ACC112 (cell line): ENCODE data around the gene EBF4.

Source experiments
- H2AFZ ChIP-seq: fragments of 200-600 bp; sonication (generic); one replicate; pipeline ENCODE4 v1.6.0; 2017; ENCODE audit warnings: antibody characterized with exemption, low read length; ENCODE audit not compliant: unreplicated experiment
- H3K27ac ChIP-seq: fragments of 200-600 bp; sonication (generic); 2 replicates; pipeline ENCODE4 v1.5.1; 2014; ENCODE audit warnings: low read depth, mild to moderate bottlenecking, antibody characterized with exemption, low read length, moderate library complexity
- H3K27me3 ChIP-seq: fragments of 200-600 bp; sonication (generic); 2 replicates; pipeline ENCODE4 v1.6.1; 2014; ENCODE audit warnings: mild to moderate bottlenecking, antibody characterized with exemption, low read length, moderate library complexity, mixed read lengths; ENCODE audit not compliant: insufficient read depth
- H3K36me3 ChIP-seq: fragments of 200-600 bp; sonication (generic); 2 replicates; pipeline ENCODE4 v1.6.1; 2016; ENCODE audit warnings: mild to moderate bottlenecking, antibody characterized with exemption, low read length, moderate library complexity, mixed read lengths; ENCODE audit not compliant: insufficient read depth
- H3K4me1 ChIP-seq: fragments of 200-600 bp; sonication (generic); one replicate; pipeline ENCODE4 v1.6.1; 2016; ENCODE audit warnings: low read length, mixed read lengths; ENCODE audit not compliant: insufficient read depth, unreplicated experiment, control insufficient read depth
- H3K4me3 ChIP-seq: fragments of 200-600 bp; sonication (generic); 2 replicates; pipeline ENCODE4 v1.5.1; 2014; ENCODE audit warnings: mild to moderate bottlenecking, low read depth, low read length
- H3K79me2 ChIP-seq: fragments of 200-600 bp; sonication (generic); one replicate; pipeline ENCODE4 v1.6.0; 2016; ENCODE audit warnings: low read length; ENCODE audit not compliant: control insufficient read depth, unreplicated experiment, insufficient read depth

The EBF4 gene

GRCh38 chr20:2751878-2752566 is 59.4 kb downstream of the EBF4 start:
- peak overlapping the region; percentile 69 for H3K4me3 ChIP-seq
- H3K27me3 ChIP-seq: peaks cover 84% of the 10 kb centered on the region
- peak overlapping the region; percentile 73 for H2AFZ ChIP-seq
- no peaks in the 10 kb centered on the region for H3K36me3 ChIP-seq
- H3K4me1 ChIP-seq: no peaks in the 10 kb centered on the region
- no peaks in the 10 kb centered on the region for H3K79me2 ChIP-seq
- no peak overlapping the region for H3K27ac ChIP-seq

- H3K27ac ChIP-seq: no peak overlapping the region
- H3K4me1 ChIP-seq: no peaks in the 10 kb centered on the region
- H2AFZ ChIP-seq: peak overlapping the region; percentile 73
- H3K79me2 ChIP-seq: no peaks in the 10 kb centered on the region
- no peaks in the 10 kb centered on the region for H3K36me3 ChIP-seq
- H3K27me3 ChIP-seq: peaks cover 77% of the 10 kb centered on the region
- H3K4me3 ChIP-seq: peak overlapping the region; percentile 69
Measured at GRCh38 chr20:2752567-2753460, 60.2 kb downstream of the EBF4 start.

GRCh38 chr20:2753461-2754040 is 61.0 kb downstream of the EBF4 start:
- Histone ChIP-seq H3K36me3 (no peaks in the 10 kb centered on the region), H3K79me2 (no peaks in the 10 kb centered on the region), H2AFZ (no peak overlapping the region), H3K27ac (no peak overlapping the region), H3K4me1 (no peaks in the 10 kb centered on the region), H3K4me3 (no peak overlapping the region), H3K27me3 (peaks cover 69% of the 10 kb centered on the region)

- Histone ChIP-seq H3K4me3 (no peak overlapping the region), H2AFZ (no peak overlapping the region), H3K27me3 (peaks cover 61% of the 10 kb centered on the region), H3K27ac (no peak overlapping the region), H3K79me2 (no peaks in the 10 kb centered on the region), H3K36me3 (no peaks in the 10 kb centered on the region), H3K4me1 (no peaks in the 10 kb centered on the region)
Measured at GRCh38 chr20:2754424-2754823, 61.8 kb downstream of the EBF4 start.

GRCh38 chr20:2755451-2756055 is 63.0 kb downstream of the EBF4 start:
- H3K27me3 ChIP-seq: peaks cover 49% of the 10 kb centered on the region
- no peaks in the 10 kb centered on the region for H3K79me2 ChIP-seq
- H3K36me3 ChIP-seq: no peaks in the 10 kb centered on the region
- no peak overlapping the region for H3K27ac ChIP-seq
- no peak overlapping the region for H3K4me3 ChIP-seq
- H3K4me1 ChIP-seq: no peaks in the 10 kb centered on the region
- H2AFZ ChIP-seq: no peak overlapping the region

GRCh38 chr20:2756056-2756611 is 63.6 kb downstream of the EBF4 start:
- Histone ChIP-seq H3K36me3 (no peaks in the 10 kb centered on the region), H2AFZ (no peak overlapping the region), H3K27ac (no peak overlapping the region), H3K4me1 (no peaks in the 10 kb centered on the region), H3K27me3 (peaks cover 44% of the 10 kb centered on the region), H3K79me2 (no peaks in the 10 kb centered on the region), H3K4me3 (no peak overlapping the region)

GRCh38 chr20:2757001-2757400 is 64.4 kb downstream of the EBF4 start:
- Histone ChIP-seq H3K79me2 (no peaks in the 10 kb centered on the region), H3K4me1 (no peaks in the 10 kb centered on the region), H3K27me3 (peaks cover 35% of the 10 kb centered on the region), H2AFZ (no peak overlapping the region), H3K27ac (no peak overlapping the region), H3K36me3 (no peaks in the 10 kb centered on the region), H3K4me3 (no peak overlapping the region)

GRCh38 chr20:2757969-2758368 is 65.4 kb downstream of the EBF4 start:
- no peak overlapping the region for H3K27ac ChIP-seq
- no peaks in the 10 kb centered on the region for H3K4me1 ChIP-seq
- no peaks in the 10 kb centered on the region for H3K79me2 ChIP-seq
- no peak overlapping the region for H3K4me3 ChIP-seq
- no peaks in the 10 kb centered on the region for H3K36me3 ChIP-seq
- peaks cover 35% of the 10 kb centered on the region for H3K27me3 ChIP-seq
- no peak overlapping the region for H2AFZ ChIP-seq

- Histone ChIP-seq H3K4me3 (no peak overlapping the region), H3K79me2 (no peaks in the 10 kb centered on the region), H3K4me1 (no peaks in the 10 kb centered on the region), H2AFZ (no peak overlapping the region), H3K27me3 (peaks cover 35% of the 10 kb centered on the region), H3K36me3 (no peaks in the 10 kb centered on the region), H3K27ac (no peak overlapping the region)
Measured at GRCh38 chr20:2759143-2759542, 66.6 kb downstream of the EBF4 start.

GRCh38 chr20:2759603-2760296 is 67.2 kb downstream of the EBF4 start:
- no peaks in the 10 kb centered on the region for H3K36me3 ChIP-seq
- no peak overlapping the region for H3K4me3 ChIP-seq
- H3K79me2 ChIP-seq: no peaks in the 10 kb centered on the region
- peaks cover 32% of the 10 kb centered on the region for H3K27me3 ChIP-seq
- no peak overlapping the region for H2AFZ ChIP-seq
- H3K4me1 ChIP-seq: no peaks in the 10 kb centered on the region
- H3K27ac ChIP-seq: no peak overlapping the region
